GM10248 (cell line): ENCODE data around the gene RAB34.

Experiments
- CTCF ChIA-PET: fragments of 300-600 bp; sonication (Branson Sonifier 250); formaldehyde crosslinking; extraction: SDS; loops from one replicate; lab custom pipeline; 2021; ENCODE audit warnings: antibody characterized with exemption; lab: Yijun Ruan, JAX
- POLR2A ChIA-PET: fragments of 350-650 bp; sonication (Branson Sonifier 250); formaldehyde crosslinking; extraction: SDS; loops from one replicate; lab custom pipeline; 2020; ENCODE audit warnings: antibody characterized with exemption; lab: Yijun Ruan, JAX
- DNase-seq: peaks from one replicate; pipeline ENCODE4 v3.0.0; 2012; ENCODE audit errors: extremely low spot score
- CTCF ChIP-seq: IDR thresholded peaks from 2 replicates; pipeline ENCODE4 v1.5.1; 2012; ENCODE audit warnings: mild to moderate bottlenecking, low read depth; ENCODE audit errors: extremely low read depth, missing control alignments, control extremely low read depth

Gene RAB34

GRCh38 chr17:28703552-28704218 lies 14.0 kb downstream of the RAB34 start:
- ChIA-PET POLR2A (no interaction called here), CTCF (interaction anchor here (1.1 to 2.1 kb wide), 3 partner anchors 16 to 35 kb away, joined by 3 to 5 read pairs (median 3); partner anchors contain the start of gene RPL23A)

GRCh38 chr17:28702752-28703150 lies 14.9 kb downstream of the RAB34 start:
- ChIA-PET CTCF (interaction anchor here (0.8 to 2.5 kb wide), 8 partner anchors 9 to 90 kb away, joined by 3 to 9 read pairs (median 4); partner anchors contain the start of genes PROCA1 and RPL23A), POLR2A (interaction anchor here (0.5 to 1.0 kb wide), 2 partner anchors 17 to 26 kb away, joined by 3 read pairs; no protein-coding TSS in a partner anchor)
- no peak for DNase-seq
- no peak for TF ChIP-seq CTCF

More at GRCh38 chr17:28703552-28704218, 14.0 kb downstream of the RAB34 start:
- TF ChIP-seq CTCF, result no peak
- DNase-seq, result no peak

- ChIA-PET CTCF (interaction anchor here (0.8 to 2.5 kb wide), 8 partner anchors 9 to 89 kb away, joined by 3 to 9 read pairs (median 4); partner anchors contain the start of genes PROCA1, RPL23A and SDF2), POLR2A (interaction anchor here (0.5 to 1.0 kb wide), 3 partner anchors 17 to 40 kb away, joined by 3 read pairs; partner anchors contain the start of genes SDF2 and SUPT6H)
- TF ChIP-seq CTCF, result no peak
- DNase-seq, result no peak
These were observed 15.5 kb downstream of the RAB34 start for GRCh38 chr17:28702026-28702751.

- ChIA-PET CTCF (interaction anchor here (0.9 to 2.5 kb wide), 4 partner anchors 11 to 57 kb away, joined by 3 to 9 read pairs (median 4); partner anchors contain the start of genes PROCA1 and SDF2), POLR2A (no interaction called here)
- DNase-seq, result no peak
- TF ChIP-seq CTCF, result no peak
These were observed 16.7 kb downstream of the RAB34 start for GRCh38 chr17:28700830-28701492.

GRCh38 chr17:28700278-28700677 lies 17.4 kb downstream of the RAB34 start:
- TF ChIP-seq CTCF, result no peak
- ChIA-PET POLR2A (no interaction called here), CTCF (interaction anchor here (0.9 to 2.5 kb wide), 3 partner anchors 11 to 56 kb away, joined by 3 to 9 read pairs (median 4); partner anchors contain the start of gene PROCA1)
- no peak for DNase-seq
